Dendritic cell treated with granulocyte-macrophage colony-stimulating factor and Interleukin-4, amounts not matched to agents 40 ng/mL and 50 ng/mL, for 4 days (primary cell): Measurements from ENCODE around the gene TIMP3.

ENCODE experiments used
- H3K27ac Mint-ChIP-seq: one replicate; pipeline ENCODE4 v1.8.0; 2022; ENCODE audit warnings: mild to moderate bottlenecking, mixed read lengths
- H3K27me3 Mint-ChIP-seq: one replicate; pipeline ENCODE4 v1.8.0; 2022; ENCODE audit warnings: mild to moderate bottlenecking, mixed read lengths
- H3K36me3 Mint-ChIP-seq: one replicate; pipeline ENCODE4 v1.8.0; 2022; ENCODE audit warnings: low read depth, mixed read lengths
- H3K4me1 Mint-ChIP-seq: one replicate; pipeline ENCODE4 v1.8.0; 2022; ENCODE audit warnings: low read depth, mixed read lengths
- H3K4me3 Mint-ChIP-seq: one replicate; pipeline ENCODE4 v1.8.0; 2022; ENCODE audit warnings: mild to moderate bottlenecking, moderate library complexity, mixed read lengths
- H3K9me3 Mint-ChIP-seq: one replicate; pipeline ENCODE4 v1.8.0; 2022; ENCODE audit warnings: mixed read lengths
- intact Hi-C: fragments of 100-400 bp; cut with micrococcal nuclease; formaldehyde crosslinking; loops from one replicate; pipeline ENCODE4 v1.15.0; 2022

TIMP3 gene

GRCh38 chr22:32901925-32902324 is 100.4 kb downstream of the TIMP3 start:
- no peaks in the 10 kb centered on the region for H3K9me3 Mint-ChIP-seq
- H3K4me1 Mint-ChIP-seq: peaks cover 6% of the 10 kb centered on the region
- H3K4me3 Mint-ChIP-seq: no peak overlapping the region
- H3K27ac Mint-ChIP-seq: no peak overlapping the region
- H3K36me3 Mint-ChIP-seq: no peaks in the 10 kb centered on the region
- no peaks in the 10 kb centered on the region for H3K27me3 Mint-ChIP-seq
- intact Hi-C loops: no loop called here

GRCh38 chr22:32903507-32903906 is 102.0 kb downstream of the TIMP3 start:
- Mint-ChIP-seq H3K9me3 (no peaks in the 10 kb centered on the region), H3K36me3 (no peaks in the 10 kb centered on the region), H3K27me3 (no peaks in the 10 kb centered on the region), H3K4me1 (peaks cover 6% of the 10 kb centered on the region), H3K27ac (no peak overlapping the region), H3K4me3 (no peak overlapping the region)
- intact Hi-C loops: no loop called here

GRCh38 chr22:32904044-32904443 is 102.5 kb downstream of the TIMP3 start:
- Mint-ChIP-seq H3K36me3 (no peaks in the 10 kb centered on the region), H3K9me3 (no peaks in the 10 kb centered on the region), H3K4me1 (peaks cover 3% of the 10 kb centered on the region), H3K27ac (no peak overlapping the region), H3K27me3 (no peaks in the 10 kb centered on the region), H3K4me3 (no peak overlapping the region)
- intact Hi-C loops: no loop called here

GRCh38 chr22:32905400-32905799 is 103.9 kb downstream of the TIMP3 start:
- Mint-ChIP-seq H3K27ac (no peak overlapping the region), H3K27me3 (no peaks in the 10 kb centered on the region), H3K4me3 (no peak overlapping the region), H3K9me3 (no peaks in the 10 kb centered on the region), H3K4me1 (no peaks in the 10 kb centered on the region), H3K36me3 (no peaks in the 10 kb centered on the region)
- intact Hi-C loops: no loop called here

GRCh38 chr22:32909581-32910428 is 108.3 kb downstream of the TIMP3 start:
- Mint-ChIP-seq H3K36me3 (no peaks in the 10 kb centered on the region), H3K4me3 (no peak overlapping the region), H3K27me3 (peaks cover 2% of the 10 kb centered on the region), H3K4me1 (no peaks in the 10 kb centered on the region), H3K9me3 (no peaks in the 10 kb centered on the region), H3K27ac (no peak overlapping the region)
- intact Hi-C loops: no loop called here

GRCh38 chr22:32910429-32910772 is 108.9 kb downstream of the TIMP3 start:
- Mint-ChIP-seq H3K9me3 (peaks cover 6% of the 10 kb centered on the region), H3K4me3 (no peak overlapping the region), H3K36me3 (no peaks in the 10 kb centered on the region), H3K4me1 (no peaks in the 10 kb centered on the region), H3K27ac (no peak overlapping the region), H3K27me3 (peaks cover 2% of the 10 kb centered on the region)
- intact Hi-C loops: no loop called here

GRCh38 chr22:32911503-32911902 is 110.0 kb downstream of the TIMP3 start:
- no peaks in the 10 kb centered on the region for H3K36me3 Mint-ChIP-seq
- H3K4me1 Mint-ChIP-seq: no peaks in the 10 kb centered on the region
- intact Hi-C loops: no loop called here
- peaks cover 2% of the 10 kb centered on the region for H3K27me3 Mint-ChIP-seq
- H3K9me3 Mint-ChIP-seq: peaks cover 13% of the 10 kb centered on the region
- no peak overlapping the region for H3K27ac Mint-ChIP-seq
- no peak overlapping the region for H3K4me3 Mint-ChIP-seq
